Smooth muscle cell of the brain vasculature (primary cell): ENCODE results near the gene SPDEF.

Experiments
- DNase-seq: peaks from one replicate; pipeline ENCODE4 v3.0.0-alpha.2; 2012; ENCODE audit warnings: low read depth, low spot score

Gene SPDEF

GRCh38 chr6:34556031-34556471 is at the start of gene SPDEF:
Gene SPDEF, minus strand, starts transcription at chr6:34556329. Its CDS starts 11,874 bp downstream, at chr6:34544455.
- no peak for DNase-seq

GRCh38 chr6:34603707-34604106 is 47.6 kb upstream of the SPDEF start:
- DNase-seq = no peak

- no peak for DNase-seq
These were observed 46.4 kb upstream of the SPDEF start for GRCh38 chr6:34602318-34603111.

- DNase-seq = no peak
These were observed 45.6 kb upstream of the SPDEF start for GRCh38 chr6:34601706-34602105.

GRCh38 chr6:34600796-34601195 is 44.7 kb upstream of the SPDEF start:
- DNase-seq = no peak

- no peak for DNase-seq
These were observed 44.0 kb upstream of the SPDEF start for GRCh38 chr6:34600101-34600500.

- DNase-seq = no peak
These were observed 42.6 kb upstream of the SPDEF start for GRCh38 chr6:34598712-34599111.

GRCh38 chr6:34597605-34598353 is 41.6 kb upstream of the SPDEF start:
- DNase-seq = no peak

- DNase-seq = no peak
These were observed 40.7 kb upstream of the SPDEF start for GRCh38 chr6:34596798-34597197.

- DNase-seq = no peak
These were observed 39.4 kb upstream of the SPDEF start for GRCh38 chr6:34595332-34596184.

- no peak for DNase-seq
These were observed 37.6 kb upstream of the SPDEF start for GRCh38 chr6:34593701-34594100.

GRCh38 chr6:34592208-34592952 is 36.3 kb upstream of the SPDEF start:
- DNase-seq = no peak

GRCh38 chr6:34589691-34590090 is 33.6 kb upstream of the SPDEF start:
- no peak for DNase-seq

- DNase-seq = no peak
These were observed 33.0 kb upstream of the SPDEF start for GRCh38 chr6:34589140-34589539.

- no peak for DNase-seq
These were observed 31.7 kb upstream of the SPDEF start for GRCh38 chr6:34587851-34588250.

GRCh38 chr6:34587325-34587724 is 31.2 kb upstream of the SPDEF start:
- no peak for DNase-seq

GRCh38 chr6:34586327-34587040 is 30.4 kb upstream of the SPDEF start:
- no peak for DNase-seq

- no peak for DNase-seq
These were observed 29.5 kb upstream of the SPDEF start for GRCh38 chr6:34585512-34586061.

GRCh38 chr6:34585108-34585507 is 29.0 kb upstream of the SPDEF start:
- no peak for DNase-seq

GRCh38 chr6:34584694-34585093 is 28.6 kb upstream of the SPDEF start:
- DNase-seq = no peak
